ENCODE data around the gene DHRS7B.
"Not testable (repeated sequence)": the region's sequence is repeated elsewhere in the genome, so short reads cannot be mapped to it uniquely, and the experiment has no call there.

The DHRS7B gene

GRCh38 chr17:21126645-21127508 is at the start of gene DHRS7B:
TSS of gene DHRS7B (plus strand) at chr17:21126964. CDS start at chr17:21126972, 8 bp downstream.
- DNase-seq: peak; percentile 76

GRCh38 chr17:21077281-21077680 is 49.5 kb upstream of the DHRS7B start:
- no peak for DNase-seq

GRCh38 chr17:21078016-21078780 is 48.6 kb upstream of the DHRS7B start:
- DNase-seq: no peak

GRCh38 chr17:21079196-21079595 is 47.6 kb upstream of the DHRS7B start:
- DNase-seq: no peak

- no peak for DNase-seq
These were observed 44.7 kb upstream of the DHRS7B start for GRCh38 chr17:21082001-21082436.

- DNase-seq: not testable (repeated sequence)
These were observed 41.5 kb upstream of the DHRS7B start for GRCh38 chr17:21085280-21085679.

- no peak for DNase-seq
These were observed 41.1 kb upstream of the DHRS7B start for GRCh38 chr17:21085707-21086106.

GRCh38 chr17:21089145-21089544 is 37.6 kb upstream of the DHRS7B start:
- DNase-seq: no peak

- no peak for DNase-seq
These were observed 36.5 kb upstream of the DHRS7B start for GRCh38 chr17:21089933-21090901.

GRCh38 chr17:21090902-21091618 is 35.7 kb upstream of the DHRS7B start:
- no peak for DNase-seq

- no peak for DNase-seq
These were observed 32.5 kb upstream of the DHRS7B start for GRCh38 chr17:21094298-21094704.

- no peak for DNase-seq
These were observed 31.0 kb upstream of the DHRS7B start for GRCh38 chr17:21095735-21096134.

GRCh38 chr17:21096874-21097273 is 29.9 kb upstream of the DHRS7B start:
- no peak for DNase-seq

GRCh38 chr17:21098934-21099689 is 27.7 kb upstream of the DHRS7B start:
- peak; percentile 64 for DNase-seq

- DNase-seq: no peak
These were observed 26.1 kb upstream of the DHRS7B start for GRCh38 chr17:21100636-21101035.

GRCh38 chr17:21104608-21105007 is 22.2 kb upstream of the DHRS7B start:
- no peak for DNase-seq

- DNase-seq: no peak
These were observed 21.5 kb upstream of the DHRS7B start for GRCh38 chr17:21105064-21105894.

GRCh38 chr17:21106316-21106715 is 20.4 kb upstream of the DHRS7B start:
- no peak for DNase-seq

- not testable (repeated sequence) for DNase-seq
These were observed 19.6 kb upstream of the DHRS7B start for GRCh38 chr17:21107067-21107650.

GRCh38 chr17:21108651-21109050 is 18.1 kb upstream of the DHRS7B start:
- DNase-seq: no peak
